SK-MEL-5 (cell line): ENCODE results near the gene DDN. TPM values are rescaled to one million over a fixed set of nuclear protein-coding genes. Genes with fewer than 3 reads are reported as not detected.
A peak's percentile ranks its signal among the peaks of the same experiment; 100 is the strongest.

Source experiments
- DNase-seq: peaks from one replicate; pipeline ENCODE4 v3.0.0-alpha.2; 2016; ENCODE audit warnings: low read depth, low spot score
- in situ Hi-C: cut with HindIII; loops from 2 replicates; pipeline ENCODE4 v1.10.0; 2016; ENCODE audit warnings: low sequenced_read_pairs, high pct_unique_total_duplicates, low pct_unique_long_range_greater_than_20kb
- small RNA-seq, 2 experiments: library from RNA; depleted of rRNA; stranded (forward); fragments of <200 nt; gene quantifications; one replicate each; pipeline ENCODE3, GENCODE V24; 2014
- total RNA-seq: library from RNA; depleted of rRNA; stranded (reverse); fragments of >200 nt; shearing (Covaris generic); gene quantifications from 2 replicates; pipeline ENCODE4 v1.2.3, GENCODE V29; 2014; rRNA removed

Gene DDN
- total RNA-seq, 1 experiment from 2014 or later: 0.03 TPM

DNA sequence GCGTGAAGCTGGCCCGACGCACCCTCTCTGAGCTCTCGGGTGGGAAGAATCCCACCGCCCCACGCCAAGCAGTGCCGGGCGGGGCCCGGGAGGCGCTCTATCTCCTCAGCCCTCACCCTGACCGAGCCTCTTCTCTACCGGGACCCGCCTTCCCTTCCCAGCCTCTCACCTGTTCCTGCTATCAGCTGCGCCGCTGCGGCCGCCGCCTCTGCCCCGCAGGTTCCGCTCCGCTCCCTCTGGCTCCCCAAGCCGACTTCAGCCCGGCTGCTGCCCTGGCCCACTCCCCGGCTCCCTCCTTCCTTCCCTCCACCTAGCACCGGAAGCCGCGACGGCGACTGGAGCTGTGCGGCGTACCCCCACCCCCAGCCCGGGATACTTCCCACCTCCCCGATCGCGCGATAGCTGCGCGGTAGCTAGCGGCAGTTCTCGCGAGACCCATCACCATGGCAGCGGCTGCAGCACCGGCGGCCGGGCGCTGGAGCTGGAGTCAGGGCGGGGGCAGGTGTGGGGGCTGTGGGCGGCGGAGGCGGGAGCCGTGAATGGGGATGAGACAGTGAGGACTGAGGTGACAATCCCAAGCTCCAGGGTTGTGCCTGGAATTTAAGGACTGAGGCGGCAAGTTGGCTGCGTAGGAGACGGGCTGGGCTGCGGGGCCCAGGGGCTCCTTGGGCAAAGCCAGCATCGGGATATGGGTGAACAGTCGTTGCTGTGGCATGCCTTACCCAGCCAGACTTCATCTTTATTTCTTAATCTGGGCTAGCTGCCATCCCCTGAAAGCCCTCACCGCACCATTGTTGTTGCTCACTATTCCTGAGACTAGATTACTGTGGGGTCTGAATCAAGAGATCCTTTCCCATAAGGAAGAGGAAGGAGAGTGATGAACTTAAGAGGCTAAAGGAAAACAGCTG lies 41.8 kb downstream of the DDN start, which contains the start of gene ARF3:
ARF3 (minus strand) TSS at position 347 of the 908 bp plus-strand sequence. CDS start 16,392 bp downstream, outside the sequence.
- peak; percentile 93 for DNase-seq
- in situ Hi-C loops: no loop called here

DNA sequence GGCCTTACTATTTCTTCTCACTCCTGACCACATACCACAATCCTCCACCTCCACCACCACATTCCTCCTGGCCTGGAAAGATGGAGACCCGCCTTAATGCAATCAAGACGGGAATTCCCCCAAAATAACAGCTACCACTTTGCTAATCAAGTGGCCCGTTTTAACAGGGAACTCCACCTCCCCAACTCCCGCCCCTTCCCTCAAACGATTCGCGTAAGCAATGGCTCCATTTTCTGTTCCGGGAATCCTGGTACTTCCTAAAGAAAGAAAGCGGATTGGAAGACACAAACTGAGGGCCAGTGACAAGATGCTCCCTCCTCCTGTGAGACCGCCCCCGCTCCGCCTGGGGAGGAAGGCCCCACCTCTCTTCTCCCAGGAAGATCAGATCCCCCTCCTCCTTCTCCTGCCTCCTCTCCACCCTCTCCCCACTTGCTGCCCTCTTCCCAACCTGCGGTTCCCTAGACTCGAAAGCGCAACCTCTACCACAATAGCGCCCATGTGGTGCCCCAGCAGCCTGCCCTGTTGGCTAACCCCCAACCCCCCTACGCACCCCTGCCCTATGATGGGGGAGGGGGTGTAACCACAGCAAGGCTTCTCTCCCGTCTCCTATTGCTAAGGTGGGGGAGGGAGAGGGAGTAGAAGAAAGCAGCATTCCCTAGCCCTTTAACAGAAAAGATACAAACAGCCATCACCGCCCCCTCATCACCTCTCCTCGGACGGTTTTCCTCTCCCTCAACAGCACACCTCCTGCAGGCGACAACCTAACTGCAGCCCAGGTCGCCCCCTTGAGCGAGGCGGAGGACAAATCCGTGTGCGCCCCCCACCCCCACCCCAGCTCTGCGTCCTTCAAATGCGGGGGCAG lies 42.7 kb downstream of the DDN start:
- peak; percentile 97 for DNase-seq
- in situ Hi-C loops: no loop called here

DNA sequence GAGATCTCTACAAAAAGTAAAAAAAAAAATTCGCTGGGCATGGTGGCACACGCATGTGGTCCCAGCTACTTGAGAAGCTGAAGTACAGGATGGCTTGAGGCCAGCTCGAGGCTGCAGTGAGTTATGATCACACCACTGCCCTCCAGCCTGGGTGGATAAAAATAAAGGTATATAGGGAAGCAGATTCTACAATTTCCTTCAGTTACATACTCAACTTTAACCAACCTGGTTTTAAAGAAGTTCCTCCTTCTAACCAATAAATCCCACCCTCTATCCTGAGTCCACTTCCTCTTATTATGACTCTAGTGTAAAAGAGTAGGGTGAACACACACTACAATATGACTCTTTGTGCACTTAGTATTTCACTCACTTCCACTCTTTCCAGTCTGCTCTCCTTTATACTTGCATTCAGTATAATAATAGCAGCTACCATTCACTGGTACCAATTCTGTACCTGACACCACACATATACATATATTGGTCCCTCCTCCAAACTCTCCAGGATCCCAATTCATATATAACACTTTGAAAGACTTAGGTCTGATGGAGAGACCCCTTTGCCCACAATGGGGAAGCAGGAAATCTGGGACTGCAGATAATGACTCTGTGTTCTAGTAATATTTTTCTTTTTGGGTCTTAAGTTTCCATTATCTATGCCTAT lies 44.2 kb downstream of the DDN start:
- no peak for DNase-seq
- in situ Hi-C loops: no loop called here

DNA sequence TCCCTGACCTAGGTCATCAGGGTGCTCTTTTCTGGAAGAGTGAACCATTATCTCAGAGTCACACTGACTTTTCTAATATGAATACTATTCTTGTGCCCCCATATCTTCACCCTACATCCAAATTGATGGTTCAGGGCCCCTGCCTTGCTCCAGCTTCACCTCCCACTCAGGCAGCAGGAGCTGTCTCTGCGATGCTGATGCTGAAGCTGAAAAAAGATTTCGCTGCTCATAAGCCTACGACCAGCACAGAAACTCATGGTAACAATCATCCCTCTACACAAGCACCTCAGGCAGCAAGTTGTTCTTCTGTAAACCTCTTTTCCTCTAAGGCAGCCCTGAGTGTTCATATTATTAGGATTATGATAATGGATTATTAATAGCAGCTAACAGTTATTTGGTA lies 45.1 kb downstream of the DDN start:
- in situ Hi-C loops: no loop called here
- no peak for DNase-seq

DNA sequence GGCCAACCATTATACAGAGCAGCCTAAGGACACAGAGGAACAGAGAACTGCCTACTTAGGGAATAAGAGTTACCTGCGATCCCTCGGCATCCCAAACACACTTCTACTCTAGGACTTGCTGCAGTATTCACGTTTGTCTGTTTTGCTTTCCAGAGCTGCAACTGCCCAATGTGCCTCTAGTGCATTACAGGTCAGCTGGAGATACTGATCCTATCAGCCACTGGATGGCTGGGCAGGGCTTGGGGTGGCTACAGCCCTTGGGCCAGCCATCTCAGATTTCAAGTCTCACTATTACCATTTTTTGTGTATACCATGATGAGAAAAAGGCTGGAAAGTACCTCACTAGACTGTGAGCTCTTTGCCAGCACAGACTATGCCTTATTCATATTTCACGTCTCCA lies 46.5 kb downstream of the DDN start:
- in situ Hi-C loops: no loop called here
- DNase-seq: no peak

DNA sequence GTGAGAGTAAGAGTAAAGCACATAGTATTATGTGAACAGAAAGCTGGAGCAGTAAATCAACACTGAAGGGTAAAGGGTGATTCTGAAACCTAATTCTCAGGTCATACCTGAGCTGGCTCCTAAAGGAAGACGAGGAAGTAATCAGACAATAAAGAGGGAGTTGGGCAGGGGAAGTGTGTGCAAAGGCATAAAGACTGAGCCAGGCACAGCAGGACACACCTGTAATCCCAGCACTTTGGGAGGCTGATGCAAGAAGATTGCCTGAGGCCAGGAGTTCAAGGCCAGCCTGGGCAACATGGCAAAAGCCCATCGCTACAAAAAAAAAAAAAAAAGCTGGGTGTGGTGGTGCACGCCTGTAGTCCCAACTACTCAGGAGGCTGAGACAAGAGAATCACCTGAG lies 51.4 kb downstream of the DDN start:
- no peak for DNase-seq
- in situ Hi-C loops: no loop called here

DNA sequence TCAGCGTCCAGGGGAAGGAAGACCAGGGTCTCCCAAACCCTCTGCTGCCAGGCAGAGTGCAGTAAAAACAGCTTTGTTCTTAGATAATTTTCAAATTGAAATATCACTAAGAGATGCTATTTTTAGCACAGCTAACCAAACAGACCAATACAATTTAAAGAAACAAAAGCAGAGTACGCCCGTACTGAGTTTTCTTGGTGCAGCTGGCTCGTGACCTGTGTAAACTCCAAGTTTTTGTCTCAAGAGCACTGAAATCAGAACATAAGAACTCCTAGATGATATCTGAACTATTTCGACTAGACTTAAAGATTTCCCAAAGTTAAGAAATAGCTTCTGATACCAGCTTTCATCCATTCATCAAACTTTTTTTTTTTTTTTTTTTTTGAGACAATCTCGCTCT lies 52.2 kb downstream of the DDN start:
- no peak for DNase-seq
- in situ Hi-C loops: no loop called here

DNA sequence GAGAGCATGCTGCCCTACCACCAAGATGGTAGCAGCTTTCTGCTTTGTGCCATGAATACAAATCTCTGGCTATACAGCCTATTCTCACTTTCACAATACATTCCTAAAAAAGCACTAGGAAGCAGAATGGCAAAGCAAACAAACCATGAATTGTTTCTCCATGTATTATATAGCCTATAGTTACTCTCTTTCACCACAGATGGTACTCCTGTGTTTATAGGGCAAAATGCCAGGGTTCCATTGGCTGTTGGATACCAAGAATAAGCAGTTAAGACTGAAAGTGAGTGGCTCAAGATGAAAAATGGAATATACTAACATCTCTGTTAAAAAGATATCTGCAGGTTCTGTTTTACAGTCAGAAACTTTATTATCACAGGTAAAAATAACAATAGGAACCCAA lies 53.0 kb downstream of the DDN start:
- in situ Hi-C loops: no loop called here
- DNase-seq: no peak

Small RNA genes lying within 50 kb of the gene (small RNA-seq; reads per million reads assigned to genes)
- 0 reads per million in 2 experiments for gene RNU6-940P

Other genes with a start within 250 kb of the DDN start
- 28.1 and 31.5 TPM in 2 replicates for gene ADCY6, start 210.3 kb downstream of the DDN start, total RNA-seq
- 4.9 and 5.3 TPM in 2 replicates for gene CACNB3, start 180.9 kb downstream of the DDN start, total RNA-seq
- 86.4 and 86.9 TPM in 2 replicates for gene DDX23, start 147.2 kb downstream of the DDN start, total RNA-seq
- 0.11 and 0.13 TPM in 2 replicates for gene RND1, start 133.5 kb downstream of the DDN start, total RNA-seq
- 10.8 and 12.2 TPM in 2 replicates for gene FKBP11, start 73.9 kb downstream of the DDN start, total RNA-seq
- gene ARF3, start 41.9 kb downstream of the DDN start, total RNA-seq: 92.3 and 95.8 TPM in 2 replicates
- 3.4 and 5.1 TPM in 2 replicates for gene WNT10B, start 27.6 kb downstream of the DDN start, total RNA-seq
- not detected in 2 replicates for gene WNT1, start 21.1 kb downstream of the DDN start, total RNA-seq
- 115 and 133 TPM in 2 replicates for gene PRKAG1, start 19.4 kb upstream of the DDN start, total RNA-seq
- gene KMT2D, start 61.4 kb upstream of the DDN start, total RNA-seq: 14.5 and 16.1 TPM in 2 replicates
- gene RHEBL1, start 70.6 kb upstream of the DDN start, total RNA-seq: 5.2 and 7.8 TPM in 2 replicates
- 0.05 and 0.21 TPM in 2 replicates for gene DHH, start 95.4 kb upstream of the DDN start, total RNA-seq
- 20.6 and 21.7 TPM in 2 replicates for gene LMBR1L, start 111.5 kb upstream of the DDN start, total RNA-seq
- 1,958 and 1,976 TPM in 2 replicates for gene TUBA1B, start 132.0 kb upstream of the DDN start, total RNA-seq
- 147 and 170 TPM in 2 replicates for gene TUBA1A, start 189.7 kb upstream of the DDN start, total RNA-seq